ENCODE results near the gene TES.
A peak's percentile ranks its signal among the peaks of the same experiment; 100 is the strongest.

TES gene

DNA sequence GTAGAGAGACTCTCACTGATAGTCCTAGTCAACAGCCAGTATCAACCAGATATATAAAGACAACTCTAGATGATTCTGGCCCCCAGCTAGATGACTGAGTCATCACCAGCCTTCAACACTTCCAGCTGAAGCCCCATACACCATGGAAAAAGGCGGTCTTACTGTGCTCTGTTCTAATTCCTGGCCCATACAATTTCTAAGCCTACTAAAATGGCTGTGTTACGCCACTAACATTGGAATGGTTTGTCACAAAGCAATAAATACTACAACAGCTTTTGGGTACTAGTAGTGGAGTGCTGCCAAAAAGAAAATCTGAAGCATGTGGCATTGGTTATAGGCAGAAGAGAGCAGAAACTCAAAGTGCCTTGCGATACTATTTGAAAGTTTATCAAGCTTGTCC lies 13.0 kb upstream of the TES start:
- no peaks in the 10 kb centered on the region for H3K36me3 Mint-ChIP-seq
- no peak for DNase-seq
- H3K9me3 Mint-ChIP-seq = no peaks in the 10 kb centered on the region
- H3K27ac Mint-ChIP-seq = no peak overlapping the region
- H3K4me3 Mint-ChIP-seq = no peak overlapping the region
- no peaks in the 10 kb centered on the region for H3K4me1 Mint-ChIP-seq
- peaks cover 12% of the 10 kb centered on the region for H3K27me3 Mint-ChIP-seq
- CTCF ChIA-PET = interaction anchor here (0.7 kb wide), 1 partner anchor 54 kb away, joined by 3 read pairs; no protein-coding TSS in a partner anchor

DNA sequence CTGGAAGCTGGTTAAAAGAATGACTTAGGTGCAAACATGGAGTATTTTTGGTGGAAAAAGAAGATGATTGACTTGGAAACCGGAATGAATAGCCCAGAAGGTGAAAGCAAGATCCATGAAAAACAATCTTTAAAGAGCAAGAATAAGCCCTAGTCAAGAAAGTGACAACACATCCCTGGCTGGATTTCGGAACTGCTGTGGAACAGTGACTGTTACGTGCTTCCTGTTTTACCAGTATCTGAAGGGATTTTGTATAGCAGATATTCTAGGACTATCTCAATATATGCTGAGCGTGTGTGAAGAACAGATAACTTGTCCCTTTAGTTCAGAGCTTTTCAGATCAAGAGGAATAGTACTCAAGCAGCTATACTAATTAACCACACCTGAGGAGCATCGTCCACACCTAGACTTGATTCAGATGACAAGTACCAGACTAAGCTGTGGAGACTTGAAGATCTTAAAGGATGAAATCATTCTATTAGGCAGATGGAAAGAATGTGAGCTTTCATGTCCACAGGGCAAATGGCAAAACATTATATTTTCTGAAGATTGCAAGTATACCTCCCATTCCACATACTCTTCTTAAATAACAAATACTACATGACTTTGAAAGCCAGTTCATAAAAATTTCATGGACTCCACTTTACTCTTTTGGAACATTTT lies 11.5 kb upstream of the TES start:
- CTCF ChIA-PET = interaction anchor here (1.0 to 3.0 kb wide), 2 partner anchors 18 to 36 kb away, joined by 3 to 14 read pairs; no protein-coding TSS in a partner anchor
- Mint-ChIP-seq H3K4me3 (no peak overlapping the region), H3K9me3 (no peaks in the 10 kb centered on the region), H3K36me3 (no peaks in the 10 kb centered on the region), H3K27ac (no peak overlapping the region), H3K4me1 (no peaks in the 10 kb centered on the region), H3K27me3 (peaks cover 15% of the 10 kb centered on the region)
- DNase-seq = no peak

DNA sequence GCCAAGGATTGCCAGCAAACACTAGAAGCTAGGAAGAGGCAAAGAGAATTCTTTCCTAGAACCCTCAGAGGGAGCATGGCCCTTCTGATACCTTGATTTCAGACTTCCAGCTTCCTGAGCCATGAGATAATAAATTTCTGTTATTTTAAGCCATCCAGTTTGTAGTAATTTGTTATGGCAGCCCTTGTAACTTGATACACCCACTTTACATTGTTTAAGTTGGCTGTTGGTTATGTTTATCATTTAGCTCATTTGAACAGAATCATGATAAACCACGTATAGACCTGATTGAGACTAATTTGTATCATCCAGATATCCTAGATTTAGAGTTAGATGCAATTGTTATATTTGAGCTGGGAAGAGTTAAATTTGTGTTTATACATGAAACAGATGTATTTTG lies 9.4 kb upstream of the TES start:
- H3K27me3 Mint-ChIP-seq = peaks cover 15% of the 10 kb centered on the region
- CTCF ChIA-PET = interaction anchor here (1.2 to 3.0 kb wide), 3 partner anchors 20 to 391 kb away, joined by 3 to 14 read pairs (median 3); no protein-coding TSS in a partner anchor
- no peaks in the 10 kb centered on the region for H3K36me3 Mint-ChIP-seq
- no peaks in the 10 kb centered on the region for H3K9me3 Mint-ChIP-seq
- no peaks in the 10 kb centered on the region for H3K4me1 Mint-ChIP-seq
- H3K27ac Mint-ChIP-seq = no peak overlapping the region
- no peak overlapping the region for H3K4me3 Mint-ChIP-seq
- DNase-seq = no peak

DNA sequence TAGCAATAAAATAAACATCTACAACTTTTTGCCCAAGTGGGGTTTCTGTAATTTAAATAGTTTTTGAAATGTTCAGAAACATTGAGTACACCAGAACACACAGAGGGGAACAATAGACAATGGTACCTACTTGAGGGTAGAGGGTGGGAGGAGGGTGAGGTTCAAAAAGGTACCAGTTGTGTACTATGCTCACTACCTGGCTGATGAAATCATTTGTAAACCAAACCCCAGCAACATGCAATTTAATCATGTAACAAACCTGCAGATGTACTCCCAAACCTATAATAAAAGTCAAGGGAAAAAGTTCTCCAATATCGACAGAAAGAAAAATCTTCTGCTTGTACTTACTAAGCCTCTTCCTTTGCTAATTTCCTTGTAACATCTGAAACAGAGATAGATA lies 4.2 kb upstream of the TES start:
- DNase-seq = no peak
- peaks cover 17% of the 10 kb centered on the region for H3K4me1 Mint-ChIP-seq
- H3K27me3 Mint-ChIP-seq = peaks cover 8% of the 10 kb centered on the region
- peaks cover 5% of the 10 kb centered on the region for H3K9me3 Mint-ChIP-seq
- peaks cover 8% of the 10 kb centered on the region for H3K36me3 Mint-ChIP-seq
- H3K27ac Mint-ChIP-seq = no peak overlapping the region
- H3K4me3 Mint-ChIP-seq = no peak overlapping the region
- CTCF ChIA-PET = interaction anchor here (1.2 kb wide), 1 partner anchor 30 kb away, joined by 4 read pairs; no protein-coding TSS in a partner anchor

DNA sequence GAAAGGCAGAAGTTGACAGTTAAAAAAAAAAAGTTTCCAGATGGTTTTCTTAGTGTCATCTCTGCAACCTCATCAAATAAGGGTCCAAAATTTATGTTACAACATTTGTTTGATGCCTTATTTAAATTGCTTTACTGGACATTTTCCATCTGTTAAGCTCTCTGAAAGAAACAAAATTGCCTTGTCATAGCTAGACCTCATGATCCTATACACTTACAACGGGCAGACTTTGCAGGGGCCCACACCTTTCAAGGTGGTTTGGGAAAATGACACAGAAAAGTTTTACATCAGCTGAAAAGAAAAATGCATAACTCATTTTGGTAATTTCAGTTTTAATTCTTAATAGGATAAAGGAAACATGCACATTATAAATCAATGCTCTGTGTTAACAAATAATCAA lies 1.4 kb upstream of the TES start:
- Mint-ChIP-seq H3K27ac (no peak overlapping the region), H3K9me3 (peaks cover 5% of the 10 kb centered on the region), H3K4me3 (no peak overlapping the region), H3K36me3 (peaks cover 24% of the 10 kb centered on the region), H3K27me3 (no peaks in the 10 kb centered on the region), H3K4me1 (peaks cover 37% of the 10 kb centered on the region)
- no peak for DNase-seq
- CTCF ChIA-PET = interaction anchor here (1.4 kb wide), 2 partner anchors 24 to 26 kb away, joined by 3 to 4 read pairs; no protein-coding TSS in a partner anchor

DNA sequence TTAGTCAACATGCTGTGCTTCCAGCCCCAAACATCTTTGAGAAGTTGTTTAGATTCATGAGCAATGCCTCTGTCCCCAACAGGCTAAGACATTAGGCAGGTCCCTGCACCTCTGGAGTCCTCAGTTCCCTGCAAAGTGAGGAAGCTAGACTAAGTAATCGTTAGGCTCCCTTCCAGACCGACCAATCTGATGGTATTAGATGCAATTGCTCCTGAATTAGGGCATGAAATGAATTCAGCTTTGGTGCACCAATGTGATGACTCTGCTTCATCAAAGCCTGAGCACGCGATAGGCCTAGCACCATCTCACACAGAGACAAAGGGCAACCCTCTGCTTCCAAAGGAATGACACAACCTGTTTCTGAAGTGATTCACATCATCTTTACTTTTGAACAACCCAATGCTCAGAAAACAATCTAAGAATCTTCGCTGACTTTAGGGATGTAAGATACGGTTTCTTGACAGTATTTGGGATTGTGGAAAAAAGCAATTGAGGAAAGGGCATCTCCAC lies 723 bp upstream of the TES start:
- no peak for DNase-seq
- CTCF ChIA-PET = interaction anchor here (1.1 to 1.4 kb wide), 4 partner anchors 23 to 382 kb away, joined by 3 to 4 read pairs (median 4); no protein-coding TSS in a partner anchor
- Mint-ChIP-seq H3K4me3 (peak overlapping the region; percentile 65), H3K36me3 (peaks cover 25% of the 10 kb centered on the region), H3K4me1 (peaks cover 44% of the 10 kb centered on the region), H3K27ac (peak overlapping the region; percentile 85), H3K9me3 (peaks cover 5% of the 10 kb centered on the region), H3K27me3 (no peaks in the 10 kb centered on the region)

DNA sequence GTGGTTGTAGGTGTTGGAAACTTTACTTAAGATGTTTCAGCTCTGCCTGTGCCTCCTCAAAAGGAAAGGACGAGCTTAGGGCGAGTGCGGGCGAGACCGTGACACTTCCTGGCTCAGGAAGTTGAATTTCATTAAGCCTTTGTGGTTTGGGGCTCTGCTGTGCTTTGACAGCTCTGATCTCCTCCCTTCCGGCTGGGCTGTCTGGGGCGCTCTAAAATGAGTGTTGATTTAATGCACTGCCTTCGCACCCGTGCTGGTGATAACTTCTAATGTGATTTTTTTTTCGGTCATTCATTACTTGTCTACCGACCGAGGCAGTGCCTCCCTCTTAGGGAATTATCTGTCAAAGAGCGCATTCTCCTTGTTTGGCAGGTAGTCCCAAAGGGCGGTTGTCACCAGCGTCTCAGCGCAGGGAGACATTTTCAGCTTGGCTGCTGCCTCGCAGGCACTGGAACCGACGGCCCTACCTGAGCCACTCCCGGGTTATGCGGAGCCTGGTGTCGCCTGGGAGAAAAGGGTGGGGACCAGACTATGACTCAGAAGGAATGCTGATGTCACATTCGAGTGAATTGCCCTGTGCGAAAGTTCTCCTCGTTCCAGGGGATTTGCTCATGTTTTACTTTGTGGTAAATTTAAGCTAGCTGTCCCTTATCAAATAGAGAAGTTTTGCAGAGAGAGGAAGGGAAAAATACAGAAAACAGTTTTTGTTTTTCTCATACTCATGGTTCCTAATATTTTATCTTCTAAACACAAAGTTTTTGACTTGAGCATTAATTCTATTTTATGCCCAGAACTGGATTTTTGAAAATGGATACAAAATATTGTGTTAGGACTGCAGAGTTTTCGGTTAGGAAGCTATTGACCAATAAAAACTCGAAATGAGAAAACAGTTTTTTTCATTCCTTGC lies 920 bp downstream of the TES start:
- no peaks in the 10 kb centered on the region for H3K27me3 Mint-ChIP-seq
- peaks cover 60% of the 10 kb centered on the region for H3K4me1 Mint-ChIP-seq
- CTCF ChIA-PET = interaction anchor here (1.0 to 2.0 kb wide), 7 partner anchors 24 to 380 kb away, joined by 3 to 10 read pairs (median 4); no protein-coding TSS in a partner anchor
- peak overlapping the region; percentile 96 for H3K27ac Mint-ChIP-seq
- H3K9me3 Mint-ChIP-seq = peaks cover 5% of the 10 kb centered on the region
- peak; percentile 86 for DNase-seq
- H3K4me3 Mint-ChIP-seq = peak overlapping the region; percentile 96
- H3K36me3 Mint-ChIP-seq = peaks cover 36% of the 10 kb centered on the region

DNA sequence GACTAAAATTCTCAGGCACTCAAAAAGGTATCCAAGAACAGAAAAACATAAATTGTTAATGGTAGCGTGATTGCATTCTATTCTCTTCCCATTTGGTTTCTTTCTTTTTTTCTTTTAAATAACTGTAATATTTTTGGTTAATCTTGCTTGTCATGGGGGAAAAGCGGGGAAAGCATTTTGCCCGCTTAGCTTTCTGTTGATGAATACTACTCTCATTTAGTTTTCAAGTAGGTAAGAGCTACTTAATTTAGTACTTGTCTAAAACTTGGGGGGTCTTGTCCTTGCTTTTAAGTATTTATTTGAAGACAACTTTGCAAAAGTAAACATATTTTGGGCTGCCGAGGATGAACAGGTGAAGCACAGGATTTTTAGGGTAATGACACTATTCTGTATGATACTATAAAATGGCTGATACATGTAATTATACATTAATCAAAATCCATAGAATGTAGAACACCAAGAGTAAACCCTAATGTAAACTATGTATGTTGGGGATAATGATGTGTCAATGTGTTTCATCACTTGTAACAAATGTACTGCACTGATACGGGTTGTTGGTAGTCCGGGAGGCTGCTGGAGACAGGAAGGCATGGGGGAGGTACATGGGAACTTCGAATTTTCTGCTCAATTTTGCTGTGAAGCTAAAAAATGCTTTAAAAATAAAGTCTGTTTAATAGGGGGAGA lies 1.7 kb downstream of the TES start:
- peaks cover 64% of the 10 kb centered on the region for H3K4me1 Mint-ChIP-seq
- no peak for DNase-seq
- H3K36me3 Mint-ChIP-seq = peaks cover 39% of the 10 kb centered on the region
- H3K27me3 Mint-ChIP-seq = no peaks in the 10 kb centered on the region
- CTCF ChIA-PET = interaction anchor here (1.0 to 2.0 kb wide), 4 partner anchors 23 to 67 kb away, joined by 3 to 10 read pairs (median 4); no protein-coding TSS in a partner anchor
- H3K4me3 Mint-ChIP-seq = peak overlapping the region; percentile 96
- peak overlapping the region; percentile 96 for H3K27ac Mint-ChIP-seq
- H3K9me3 Mint-ChIP-seq = peaks cover 5% of the 10 kb centered on the region

DNA sequence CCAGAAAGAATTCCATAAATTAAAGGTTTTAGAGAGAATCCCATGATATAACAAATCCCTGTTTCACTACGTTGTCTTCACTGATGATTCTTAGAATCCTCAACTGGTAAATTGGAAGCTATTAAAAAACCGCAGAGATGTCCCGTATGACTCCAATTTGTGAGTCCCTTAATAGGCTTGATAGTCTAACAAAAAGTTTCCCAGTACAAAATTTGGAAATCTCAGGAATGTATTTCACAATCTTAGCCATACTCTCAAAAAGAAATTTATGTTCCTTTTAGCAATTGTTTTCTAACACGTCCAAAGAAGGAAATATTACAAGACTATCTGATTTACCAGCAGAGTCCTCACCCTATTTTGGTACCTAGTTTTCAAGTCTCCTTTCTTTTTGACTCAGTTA lies 2.5 kb downstream of the TES start:
- H3K4me3 Mint-ChIP-seq = peak overlapping the region; percentile 96
- peaks cover 41% of the 10 kb centered on the region for H3K36me3 Mint-ChIP-seq
- peak overlapping the region; percentile 96 for H3K27ac Mint-ChIP-seq
- H3K27me3 Mint-ChIP-seq = no peaks in the 10 kb centered on the region
- no peaks in the 10 kb centered on the region for H3K9me3 Mint-ChIP-seq
- CTCF ChIA-PET = interaction anchor here (1.2 to 1.9 kb wide), 3 partner anchors 43 to 75 kb away, joined by 3 to 5 read pairs (median 3); no protein-coding TSS in a partner anchor
- DNase-seq = no peak
- H3K4me1 Mint-ChIP-seq = peaks cover 71% of the 10 kb centered on the region

DNA sequence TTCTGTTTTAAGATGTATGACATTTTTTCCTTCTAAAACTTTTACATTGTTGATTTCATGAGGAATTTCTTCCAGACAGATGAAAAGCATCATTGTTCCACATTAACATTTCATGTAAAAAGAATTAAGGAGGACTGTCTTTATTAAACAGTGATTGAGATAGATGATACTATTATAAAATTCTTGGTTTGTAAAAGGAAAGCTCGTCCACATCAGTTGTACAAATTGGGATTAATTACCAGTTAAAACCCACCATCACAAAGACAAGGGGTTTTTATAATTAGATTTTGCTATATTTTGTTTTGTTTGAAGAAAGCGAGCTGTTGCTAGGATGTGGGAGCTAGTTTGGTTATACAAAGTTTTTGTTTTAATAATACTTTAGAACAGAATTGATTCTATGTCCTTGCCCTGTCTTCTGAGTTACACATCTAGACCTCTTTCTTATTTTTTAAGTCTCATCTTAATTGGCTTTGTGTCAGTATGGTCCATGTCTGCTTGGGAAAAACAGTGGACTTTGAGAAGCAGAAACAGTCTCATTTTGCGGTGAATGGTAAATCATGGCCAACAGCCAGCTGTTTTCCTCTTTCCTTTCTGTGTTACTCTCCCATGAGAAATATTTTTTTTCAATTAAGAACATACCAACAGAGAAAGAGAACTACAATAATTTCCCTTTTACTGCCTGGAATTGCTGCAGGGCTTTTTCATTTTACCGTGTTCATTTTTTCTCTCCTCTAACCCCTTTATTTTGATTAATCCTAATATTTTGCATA lies 3.2 kb downstream of the TES start:
- Mint-ChIP-seq H3K4me3 (peak overlapping the region; percentile 96), H3K4me1 (peaks cover 73% of the 10 kb centered on the region), H3K9me3 (no peaks in the 10 kb centered on the region), H3K27ac (peak overlapping the region; percentile 96), H3K27me3 (no peaks in the 10 kb centered on the region), H3K36me3 (peaks cover 37% of the 10 kb centered on the region)
- CTCF ChIA-PET = interaction anchor here (1.2 to 1.9 kb wide), 3 partner anchors 42 to 75 kb away, joined by 3 to 5 read pairs (median 3); no protein-coding TSS in a partner anchor
- no peak for DNase-seq

DNA sequence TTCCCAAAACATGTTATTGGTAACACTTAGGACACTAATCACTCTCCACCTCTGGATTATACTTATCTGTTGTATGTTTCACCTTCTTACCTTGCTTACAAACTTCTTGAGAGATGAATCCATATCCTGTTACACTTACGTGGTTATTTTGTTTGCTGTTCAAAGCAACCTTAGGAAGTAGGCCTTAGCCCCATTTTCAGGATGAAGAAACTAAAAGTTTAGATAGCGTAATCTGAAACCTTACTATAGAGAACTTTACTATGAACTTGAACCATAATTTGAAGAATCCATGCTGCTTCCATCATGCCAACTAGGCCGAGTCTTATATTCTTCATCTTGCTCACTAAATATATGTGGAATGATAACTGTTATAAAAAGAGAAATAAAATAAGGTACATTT lies 4.6 kb downstream of the TES start:
- peak overlapping the region; percentile 28 for H3K27ac Mint-ChIP-seq
- no peaks in the 10 kb centered on the region for H3K27me3 Mint-ChIP-seq
- peaks cover 44% of the 10 kb centered on the region for H3K36me3 Mint-ChIP-seq
- peak overlapping the region; percentile 4 for H3K4me3 Mint-ChIP-seq
- no peak for DNase-seq
- CTCF ChIA-PET = no interaction called here
- no peaks in the 10 kb centered on the region for H3K9me3 Mint-ChIP-seq
- H3K4me1 Mint-ChIP-seq = peaks cover 75% of the 10 kb centered on the region

DNA sequence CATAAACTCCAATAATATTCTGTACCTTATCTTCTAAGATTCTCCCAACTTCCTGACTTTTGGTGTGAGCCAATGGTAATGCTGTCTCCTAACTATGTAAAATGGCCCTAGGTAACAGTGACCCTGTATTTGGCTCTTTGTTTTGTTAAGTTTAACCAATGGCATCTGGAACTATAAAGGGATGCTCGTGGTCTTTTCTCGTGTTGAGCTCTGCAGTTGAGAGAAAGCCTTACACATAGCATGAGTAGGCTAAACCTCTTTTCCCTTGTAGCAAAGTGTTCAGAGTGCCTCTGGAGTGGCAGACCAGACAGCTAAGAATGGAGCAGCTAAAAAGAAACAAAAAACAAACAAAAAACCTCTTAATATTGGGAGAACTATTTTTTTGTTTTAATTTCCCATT lies 5.2 kb downstream of the TES start:
- Mint-ChIP-seq H3K27me3 (no peaks in the 10 kb centered on the region), H3K36me3 (peaks cover 44% of the 10 kb centered on the region), H3K4me1 (peaks cover 78% of the 10 kb centered on the region), H3K4me3 (no peak overlapping the region), H3K27ac (peak overlapping the region; percentile 35), H3K9me3 (no peaks in the 10 kb centered on the region)
- no peak for DNase-seq
- CTCF ChIA-PET = interaction anchor here (0.6 to 0.7 kb wide), 2 partner anchors 24 to 373 kb away, joined by 3 to 4 read pairs; no protein-coding TSS in a partner anchor
